K562 (cell line): ENCODE results near the gene RNU1-4. TPM values are rescaled to one million over a fixed set of nuclear protein-coding genes. Genes with fewer than 3 reads are reported as not detected.
"Not testable (repeated sequence)": the region's sequence is repeated elsewhere in the genome, so short reads cannot be mapped to it uniquely, and the experiment has no call there.

Source experiments
- C11orf30 ChIP-seq: fragments of 450-650 bp; IDR thresholded peaks from 2 replicates; pipeline ENCODE4 v1.6.1; 2016; ENCODE audit warnings: low read depth, mild to moderate bottlenecking
- CXXC5 ChIP-seq: fragments of 250-450 bp; sonication (Bioruptor Pico); IDR thresholded peaks from 2 replicates; pipeline ENCODE4 v1.8.0; 2022; ENCODE audit warnings: inconsistent platforms, mild to moderate bottlenecking, moderate library complexity
- HCFC1 ChIP-seq: IDR thresholded peaks from 2 replicates; pipeline ENCODE4 v1.6.1; 2012; ENCODE audit warnings: low read depth, low read length, improper control_type of control experiment
- MGA ChIP-seq: fragments of 450-650 bp; IDR thresholded peaks from 2 replicates; pipeline ENCODE4 v1.6.1; 2016; ENCODE audit warnings: mild to moderate bottlenecking, moderate library complexity
- MTA3 ChIP-seq: fragments of 450-650 bp; formaldehyde crosslinking; IDR thresholded peaks from 2 replicates; pipeline ENCODE4 v1.6.1; 2017; ENCODE audit warnings: mild to moderate bottlenecking, borderline replicate concordance
- ZBTB40 ChIP-seq, 2 experiments: fragments of 450-650 bp in 1 of 2; sonication (generic) in 1 of 2; formaldehyde crosslinking in 1 of 2; IDR thresholded peaks; 2 replicates each; pipeline versions ENCODE4 v1.7.1 to v1.9.0; 2016 to 2022; ENCODE audit warnings: inconsistent platforms in 1 of 2, mild to moderate bottlenecking in 1 of 2, missing genetic modification reagents in 1 of 2
- ZEB2 ChIP-seq: fragments of 450-650 bp; IDR thresholded peaks from 2 replicates; pipeline ENCODE4 v1.6.1; 2016
- polyA plus RNA-seq, 8 experiments: library from polyadenylated mRNA; depleted of rRNA in 4 of 8; stranded (reverse) in 5 of 8; unstranded in 3 of 8; fragments of >200 nt; fragmentation: Nextera tagmentation in 2 of 8; fragmentation: Illumina TruSeq in 1 of 8; extraction: Ambion mirVana in 2 of 8; extraction: Trizol in 1 of 8; gene quantifications; 2 replicates each; pipeline versions ENCODE4 v1.2.1 to v1.2.3, GENCODE V29; 2011 to 2014; ENCODE audit warnings: inconsistent platforms in 1 of 8, missing spikeins in 1 of 8
- total RNA-seq, 7 experiments: library from RNA; depleted of rRNA in 6 of 7; stranded (reverse); fragments of >200 nt in 6 of 7; fragmentation: Illumina TruSeq in 2 of 7; extraction: Trizol in 2 of 7; gene quantifications; 2 replicates each; pipeline versions ENCODE4 v1.2.1 to v1.2.3, GENCODE V29; 2011 to 2021; ENCODE audit warnings: low replicate concordance in 1 of 7

RNU1-4 gene
- total and polyA plus RNA-seq, 9 of the 15 experiments (the other 6 are each of a cell fraction or from before 2014, with no cell fraction given): under 0.01 to 32,823 (median 2,538) TPM; not detected in 4

- peak; percentile 60 for TF ChIP-seq MGA
- peak; percentile 54 for TF ChIP-seq C11orf30
- TF ChIP-seq ZEB2: 0 out of 2 replicates have a peak, but pooled peaks have one; percentile 24
- peak; percentile 72; the same call in 1 of the 2 replicates for TF ChIP-seq MTA3
- TF ChIP-seq ZBTB40 (IDR thresholded peaks at IDR 0.05): peak; percentile 77
- TF ChIP-seq ZBTB40 (CRISPR knock-in tag; IDR thresholded peaks at IDR 0.05): not testable (repeated sequence)
- peak; percentile 36; the same call in 1 of the 2 replicates for TF ChIP-seq HCFC1
- TF ChIP-seq CXXC5 (CRISPR knock-in tag): peak; percentile 73
Measured at GRCh38 chr1:16766689-16767256, 26.5 kb downstream of the RNU1-4 start (continued).
